ENCODE data around the gene EXOC6. TPM values are rescaled to one million over a fixed set of nuclear protein-coding genes. Genes with fewer than 3 reads are reported as not detected.

EXOC6 gene
- total and polyA plus RNA-seq, 11 donors = 5.8 to 12.3 (median 9.9) TPM

GRCh38 chr10:93028883-93029282, 180.6 kb downstream of the EXOC6 start:
- Histone ChIP-seq H3K27me3 (no peaks in the 10 kb centered on the region), H3K4me1 (no peaks in the 10 kb centered on the region), H3K27ac (no peak overlapping the region), H3K9me3 (peaks cover 0 to 12% (median 4%) of the 10 kb centered on the region in 12 donors), H3K4me3 (no peak overlapping the region), H3K36me3 (peaks cover 0 to 21% (median 0%) of the 10 kb centered on the region in 9 donors)
- intact Hi-C loops (cut with DNase I) = no loop called here
- DNase-seq (no peak), ATAC-seq (no peak)
- 88 to 95% (median 94%) methylated on average over 2 of the region's 2 CpGs for WGBS, 4 donors
- TF ChIP-seq CTCF (IDR thresholded peaks at IDR 0.05) (no peak), POLR2A (IDR thresholded peaks at IDR 0.05) (no peak)

- no peaks in the 10 kb centered on the region for H3K27me3 ChIP-seq
- no peak overlapping the region for H3K4me3 ChIP-seq
- DNase-seq (no peak), ATAC-seq (no peak)
- no peak for TF ChIP-seq POLR2A (IDR thresholded peaks at IDR 0.05)
- no peak for TF ChIP-seq CTCF (IDR thresholded peaks at IDR 0.05)
- H3K27ac ChIP-seq = no peak overlapping the region
- peaks cover 0 to 12% (median 4%) of the 10 kb centered on the region in 12 donors for H3K9me3 ChIP-seq
- peaks cover 0 to 16% (median 0%) of the 10 kb centered on the region in 9 donors for H3K36me3 ChIP-seq
- intact Hi-C loops (cut with DNase I) = no loop called here
- H3K4me1 ChIP-seq = no peaks in the 10 kb centered on the region
Observed at GRCh38 chr10:93030409-93030808, 182.1 kb downstream of the EXOC6 start.

- ATAC-seq (no peak), DNase-seq (no peak)
- peaks cover 0 to under 1% (median 0%) of the 10 kb centered on the region in 9 donors for H3K36me3 ChIP-seq
- H3K4me1 ChIP-seq = no peaks in the 10 kb centered on the region
- 83 to 94% (median 90%) methylated on average over 5 of the region's 5 CpGs for WGBS, 4 donors
- no peak overlapping the region for H3K27ac ChIP-seq
- intact Hi-C loops (cut with DNase I) = no loop called here
- no peak overlapping the region for H3K4me3 ChIP-seq
- no peaks in the 10 kb centered on the region for H3K27me3 ChIP-seq
- TF ChIP-seq CTCF (IDR thresholded peaks at IDR 0.05) = no peak
- TF ChIP-seq POLR2A (IDR thresholded peaks at IDR 0.05) = no peak
- peaks cover 0 to 7% (median 4%) of the 10 kb centered on the region in 12 donors for H3K9me3 ChIP-seq
Observed at GRCh38 chr10:93032105-93032808, 183.9 kb downstream of the EXOC6 start.

- intact Hi-C loops (cut with DNase I) = no loop called here
- no peak for TF ChIP-seq CTCF (IDR thresholded peaks at IDR 0.05)
- TF ChIP-seq POLR2A (IDR thresholded peaks at IDR 0.05) = no peak
- no peak overlapping the region for H3K4me3 ChIP-seq
- ATAC-seq (no peak), DNase-seq (no peak)
- H3K4me1 ChIP-seq = no peaks in the 10 kb centered on the region
- H3K36me3 ChIP-seq = no peaks in the 10 kb centered on the region
- H3K27ac ChIP-seq = no peak overlapping the region
- WGBS, 4 donors = 97 to 100% (median 99%) methylated on average over 1 of the region's 1 CpG
- peaks cover 0 to 3% (median 0%) of the 10 kb centered on the region in 12 donors for H3K9me3 ChIP-seq
- H3K27me3 ChIP-seq = no peaks in the 10 kb centered on the region
Observed at GRCh38 chr10:93032809-93033137, 184.5 kb downstream of the EXOC6 start.

Data from heart left ventricle (tissue), 16 donors.